GM21526 (cell line): ENCODE results near the gene SCAND1.

Experiments used
- ATAC-seq: cut with Tn5 transposase; IDR thresholded peaks from one replicate; pipeline ENCODE4 v1.9.1; 2021; ENCODE audit warnings: moderate library complexity; ENCODE audit not compliant: unreplicated experiment, low FRiP score

SCAND1 gene

GRCh38 chr20:35908007-35908406, 46.3 kb downstream of the SCAND1 start:
- ATAC-seq, result no peak

GRCh38 chr20:35907017-35907701, 47.1 kb downstream of the SCAND1 start:
- no peak for ATAC-seq

- ATAC-seq, result no peak
Measured at GRCh38 chr20:35904982-35905663, 49.2 kb downstream of the SCAND1 start.

GRCh38 chr20:35903843-35904242, 50.5 kb downstream of the SCAND1 start:
- ATAC-seq, result no peak
